RWPE1 (cell line): ENCODE measurements around the gene ESPNL.
A peak's percentile ranks its signal among the peaks of the same experiment; 100 is the strongest.

Source experiments
- CTCF ChIA-PET: fragments of 350-600 bp; sonication (Branson Sonifier 250); formaldehyde crosslinking; extraction: SDS; loops from one replicate; lab custom pipeline; 2021; lab: Yijun Ruan, JAX
- POLR2A ChIA-PET: fragments of 400-600 bp; formaldehyde crosslinking; extraction: SDS; loops from one replicate; lab custom pipeline; 2020; ENCODE audit warnings: antibody characterized with exemption; ENCODE audit not compliant: low non-redundant PET; lab: Yijun Ruan, JAX
- DNase-seq: peaks from one replicate; pipeline ENCODE4 v3.0.0; 2012; ENCODE audit warnings: low spot score
- H3K27ac ChIP-seq: fragments of 450-650 bp; 2 replicates; pipeline ENCODE4 v1.5.1; 2017
- TF ChIP-seq, protein P1 (sequence below): fragments of 450-650 bp; conservative IDR thresholded peaks from 2 replicates; pipeline ENCODE4 v1.5.1; 2017; ENCODE audit warnings: low read depth, mild to moderate bottlenecking

ESPNL gene

DNA sequence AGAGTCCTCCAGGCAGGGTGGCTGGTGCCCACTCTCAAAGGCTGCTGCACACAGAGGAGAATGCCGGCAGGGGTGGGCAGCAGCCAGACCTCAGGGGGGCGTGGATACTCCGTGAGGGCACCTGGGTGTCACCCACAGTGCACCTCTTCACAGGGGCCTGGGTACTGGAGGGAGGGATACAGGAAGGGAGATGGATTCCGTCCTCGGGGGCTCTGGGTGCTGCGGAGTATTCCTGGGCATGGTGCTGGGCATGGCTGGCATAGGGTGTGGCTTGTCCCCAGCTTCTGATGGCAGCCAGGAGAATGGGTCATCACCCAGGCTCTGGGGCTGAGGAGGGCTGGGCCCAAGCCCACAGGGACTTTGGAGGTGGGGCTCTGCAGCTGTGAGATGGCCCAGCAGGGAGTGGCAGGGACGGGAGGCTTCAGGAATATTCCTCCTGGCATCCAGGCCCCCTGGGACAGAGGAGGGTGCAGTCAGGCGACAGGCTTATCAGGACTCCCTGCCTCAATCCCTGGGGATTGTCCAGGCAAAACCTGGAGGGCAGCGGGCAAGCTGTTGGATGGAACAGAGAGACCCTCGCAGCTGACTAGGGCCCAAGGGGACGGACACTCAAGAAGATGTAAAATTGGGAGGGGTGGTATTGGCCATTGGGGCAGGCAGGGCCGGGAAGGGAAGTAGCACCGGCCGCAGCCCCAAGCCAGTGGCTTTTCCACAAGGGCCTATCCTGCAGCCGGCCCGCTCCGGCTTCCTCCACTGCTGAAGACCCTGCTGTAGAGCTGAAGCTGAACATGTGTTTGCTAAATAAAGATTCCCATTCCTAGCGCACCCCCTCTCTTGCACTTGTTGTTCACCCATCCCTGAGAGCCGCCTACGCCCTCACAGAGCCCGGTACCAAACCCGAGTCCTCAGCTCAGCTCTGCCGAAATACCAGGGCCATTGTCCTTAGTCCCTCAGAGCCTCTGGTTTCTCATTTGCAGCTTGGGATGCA is 32.6 kb downstream of the ESPNL start:
- DNase-seq, result no peak
- TF ChIP-seq, protein P1, sequence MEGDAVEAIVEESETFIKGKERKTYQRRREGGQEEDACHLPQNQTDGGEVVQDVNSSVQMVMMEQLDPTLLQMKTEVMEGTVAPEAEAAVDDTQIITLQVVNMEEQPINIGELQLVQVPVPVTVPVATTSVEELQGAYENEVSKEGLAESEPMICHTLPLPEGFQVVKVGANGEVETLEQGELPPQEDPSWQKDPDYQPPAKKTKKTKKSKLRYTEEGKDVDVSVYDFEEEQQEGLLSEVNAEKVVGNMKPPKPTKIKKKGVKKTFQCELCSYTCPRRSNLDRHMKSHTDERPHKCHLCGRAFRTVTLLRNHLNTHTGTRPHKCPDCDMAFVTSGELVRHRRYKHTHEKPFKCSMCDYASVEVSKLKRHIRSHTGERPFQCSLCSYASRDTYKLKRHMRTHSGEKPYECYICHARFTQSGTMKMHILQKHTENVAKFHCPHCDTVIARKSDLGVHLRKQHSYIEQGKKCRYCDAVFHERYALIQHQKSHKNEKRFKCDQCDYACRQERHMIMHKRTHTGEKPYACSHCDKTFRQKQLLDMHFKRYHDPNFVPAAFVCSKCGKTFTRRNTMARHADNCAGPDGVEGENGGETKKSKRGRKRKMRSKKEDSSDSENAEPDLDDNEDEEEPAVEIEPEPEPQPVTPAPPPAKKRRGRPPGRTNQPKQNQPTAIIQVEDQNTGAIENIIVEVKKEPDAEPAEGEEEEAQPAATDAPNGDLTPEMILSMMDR, result no peak
- CTCF ChIA-PET, result interaction anchor here (0.7 kb wide), 1 partner anchor 21 kb away, joined by 4 read pairs; no protein-coding TSS in a partner anchor
- POLR2A ChIA-PET, result no interaction called here
- no peak overlapping the region for H3K27ac ChIP-seq

DNA sequence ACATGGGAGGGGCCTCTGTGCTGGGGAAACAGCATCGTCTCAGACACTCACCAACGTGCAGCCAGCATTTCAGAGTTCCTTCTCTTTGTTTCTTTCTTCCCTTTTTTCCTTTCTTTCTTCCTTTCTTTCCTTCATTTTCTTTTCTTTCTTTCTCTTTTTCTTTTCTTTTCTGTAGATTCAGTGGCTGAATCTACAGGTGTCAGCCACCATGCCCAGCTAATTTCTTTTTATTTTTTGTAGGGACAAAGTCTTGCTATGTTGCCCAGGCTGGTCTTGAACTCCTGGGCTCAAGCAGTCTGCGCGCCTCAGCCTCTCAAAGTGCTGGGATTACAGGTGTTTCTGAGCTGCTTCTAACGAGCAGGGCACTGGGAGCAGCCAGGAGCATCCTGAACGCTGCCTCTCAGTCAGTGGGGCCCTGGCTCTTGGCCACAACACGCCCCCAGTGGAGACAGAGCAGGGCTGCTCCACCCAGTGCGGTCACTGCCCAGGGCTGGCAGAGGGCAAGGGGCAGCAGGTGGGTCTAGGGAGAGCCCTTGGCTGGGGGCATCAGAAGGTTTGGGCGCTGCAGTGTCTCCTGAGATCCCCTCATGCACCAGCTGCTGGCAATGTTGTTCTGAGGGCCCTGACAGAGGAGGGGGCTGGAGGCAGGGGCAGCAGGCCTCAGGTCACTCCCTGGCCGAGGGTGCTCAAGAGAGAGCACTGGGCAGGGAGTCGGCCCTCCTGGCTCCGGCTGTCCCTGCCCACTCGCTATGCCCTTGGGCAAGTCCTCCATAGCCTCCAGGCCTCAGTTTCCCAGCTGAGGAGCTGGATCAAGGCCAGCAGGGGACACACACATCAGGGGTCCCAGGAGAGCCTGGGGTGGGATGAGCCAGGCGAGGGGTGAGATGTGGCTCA is 33.6 kb downstream of the ESPNL start:
- DNase-seq, result no peak
- ChIA-PET CTCF (no interaction called here), POLR2A (no interaction called here)
- H3K27ac ChIP-seq, result no peak overlapping the region
- TF ChIP-seq, protein P1, result no peak

GRCh38 chr2:238134393-238134785 is 34.2 kb downstream of the ESPNL start:
- POLR2A ChIA-PET, result no interaction called here
- DNase-seq, result no peak
- TF ChIP-seq, protein P1, result no peak
- CTCF ChIA-PET, result interaction anchor here (1.6 kb wide), 1 partner anchor 14 kb away, joined by 3 read pairs; no protein-coding TSS in a partner anchor
- no peak overlapping the region for H3K27ac ChIP-seq

- POLR2A ChIA-PET, result no interaction called here
- no peak for DNase-seq
- no peak overlapping the region for H3K27ac ChIP-seq
- TF ChIP-seq, protein P1, result no peak
- CTCF ChIA-PET, result interaction anchor here (1.6 kb wide), 1 partner anchor 15 kb away, joined by 3 read pairs; no protein-coding TSS in a partner anchor
Measured at GRCh38 chr2:238135601-238136150, 35.5 kb downstream of the ESPNL start.

DNA sequence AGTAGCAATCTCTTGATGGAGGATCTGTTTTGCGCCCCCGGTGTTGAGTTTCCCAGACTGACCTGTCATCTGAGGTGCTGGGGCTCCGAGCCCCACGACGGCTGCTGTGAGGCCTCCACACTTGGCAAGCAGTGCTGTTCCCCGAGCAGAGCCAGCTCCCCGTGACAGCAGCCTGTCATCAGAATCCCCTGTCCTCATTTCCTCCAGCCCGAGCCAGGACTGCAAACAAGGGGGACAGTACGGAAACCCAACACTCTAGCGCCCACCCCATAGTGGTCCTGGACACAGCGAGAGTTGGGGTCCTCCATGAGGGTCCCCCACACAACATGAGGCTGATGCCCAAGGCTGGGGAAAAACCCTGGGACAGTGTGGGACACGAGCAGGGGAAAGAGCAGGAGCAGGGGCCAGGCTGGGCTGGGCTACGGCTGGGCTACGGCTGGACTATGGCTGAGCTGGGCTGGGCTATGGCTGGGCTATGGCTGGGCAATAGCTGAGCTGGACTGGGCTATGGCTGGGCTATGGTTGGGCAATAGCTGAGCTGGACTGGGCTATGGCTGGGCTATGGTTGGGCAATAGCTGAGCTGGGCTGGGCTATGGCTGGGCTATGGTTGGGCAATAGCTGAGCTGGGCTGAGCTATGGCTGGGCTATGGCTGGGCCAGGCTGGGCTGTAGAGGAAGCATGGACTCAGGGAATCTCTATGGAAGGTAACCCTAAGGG is 36.8 kb downstream of the ESPNL start:
- no peak for DNase-seq
- CTCF ChIA-PET, result no interaction called here
- POLR2A ChIA-PET, result interaction anchor here (0.7 kb wide), 1 partner anchor 9 kb away, joined by 3 read pairs; no protein-coding TSS in a partner anchor
- H3K27ac ChIP-seq, result peak overlapping the region; percentile 32
- TF ChIP-seq, protein P1, result no peak
